Measurements from ENCODE around the gene INPP5D. TPM values are rescaled to one million over a fixed set of nuclear protein-coding genes. Genes with fewer than 3 reads are reported as not detected.

Gene INPP5D
- polyA plus RNA-seq, 1 donor (not counting 4 experiments of a cell fraction or from before 2014, with no cell fraction given): 7.5 TPM

- dilution Hi-C loops (cut with MboI; ENCODE audit: extremely low pct_ligation_motif_present, low sequenced_read_pairs): no loop called here
- Histone ChIP-seq H3K27ac (ENCODE audit: control insufficient read depth, insufficient read depth, low read length) (no peak overlapping the region), H3K9ac (ENCODE audit: control insufficient read depth, extremely low read depth, insufficient read depth, low read length) (no peak overlapping the region), H3K27me3 (ENCODE audit: control insufficient read depth, extremely low read depth, insufficient read depth, low read length) (no peaks in the 10 kb centered on the region), H3K4me3 (ENCODE audit: control insufficient read depth in 2 of 3, extremely low read depth in 1 of 3, insufficient read depth in 2 of 3, low read depth in 1 of 3, low read length in 3 of 3) (no peak overlapping the region), H3K4me2 (ENCODE audit: control insufficient read depth, extremely low read depth, insufficient read depth, low read depth, low read length) (no peak overlapping the region), H2AFZ (ENCODE audit: control insufficient read depth, low read length) (no peak overlapping the region), H3K4me1 (ENCODE audit: control insufficient read depth, extremely low read depth, insufficient read depth, low read length) (no peaks in the 10 kb centered on the region), H3K9me3 (ENCODE audit: control insufficient read depth, low read depth, low read length) (no peaks in the 10 kb centered on the region), H4K20me1 (ENCODE audit: control insufficient read depth, extremely low read depth, insufficient read depth, low read length) (no peaks in the 10 kb centered on the region), H3K36me3 (ENCODE audit: control insufficient read depth in 2 of 2, extremely low read depth in 1 of 2, insufficient read depth in 2 of 2, low read length in 2 of 2) (peaks cover 3 to 27% of the 10 kb centered on the region in 2 experiments), H3K79me2 (ENCODE audit: control insufficient read depth, insufficient read depth, low read length) (no peaks in the 10 kb centered on the region), H3K9me1 (ENCODE audit: control insufficient read depth, extremely low read depth, insufficient read depth, low read length) (no peaks in the 10 kb centered on the region)
- FAIRE-seq: no peak
- TF ChIP-seq CTCF (optimal IDR thresholded peaks at IDR 0.05 in 1 of 3, IDR thresholded peaks at IDR 0.05 in 1 of 3, conservative IDR thresholded peaks at IDR 0.05 in 1 of 3; ENCODE audit: extremely low read depth in 1 of 3, insufficient read depth in 2 of 3, low read length in 3 of 3) (no peak), EZH2 (IDR thresholded peaks at IDR 0.05; ENCODE audit: low read length) (no peak)
- DNase-seq (ENCODE audit: low read depth, low spot score): no peak
Measured at GRCh38 chr2:233174137-233174536, 114.0 kb downstream of the INPP5D start.

- Histone ChIP-seq H3K4me1 (ENCODE audit: control insufficient read depth, extremely low read depth, insufficient read depth, low read length) (no peaks in the 10 kb centered on the region), H2AFZ (ENCODE audit: control insufficient read depth, low read length) (no peak overlapping the region), H3K4me2 (ENCODE audit: control insufficient read depth, extremely low read depth, insufficient read depth, low read depth, low read length) (no peak overlapping the region), H3K9me1 (ENCODE audit: control insufficient read depth, extremely low read depth, insufficient read depth, low read length) (no peaks in the 10 kb centered on the region), H3K27me3 (ENCODE audit: control insufficient read depth, extremely low read depth, insufficient read depth, low read length) (no peaks in the 10 kb centered on the region), H4K20me1 (ENCODE audit: control insufficient read depth, extremely low read depth, insufficient read depth, low read length) (no peaks in the 10 kb centered on the region), H3K36me3 (ENCODE audit: control insufficient read depth in 2 of 2, extremely low read depth in 1 of 2, insufficient read depth in 2 of 2, low read length in 2 of 2) (peaks cover 7 to 26% of the 10 kb centered on the region in 2 experiments), H3K9me3 (ENCODE audit: control insufficient read depth, low read depth, low read length) (no peaks in the 10 kb centered on the region), H3K4me3 (ENCODE audit: control insufficient read depth in 2 of 3, extremely low read depth in 1 of 3, insufficient read depth in 2 of 3, low read depth in 1 of 3, low read length in 3 of 3) (no peak overlapping the region), H3K9ac (ENCODE audit: control insufficient read depth, extremely low read depth, insufficient read depth, low read length) (no peak overlapping the region), H3K79me2 (ENCODE audit: control insufficient read depth, insufficient read depth, low read length) (no peaks in the 10 kb centered on the region), H3K27ac (ENCODE audit: control insufficient read depth, insufficient read depth, low read length) (no peak overlapping the region)
- DNase-seq (ENCODE audit: low read depth, low spot score): no peak
- FAIRE-seq: no peak
- dilution Hi-C loops (cut with MboI; ENCODE audit: extremely low pct_ligation_motif_present, low sequenced_read_pairs): no loop called here
- TF ChIP-seq CTCF (optimal IDR thresholded peaks at IDR 0.05 in 1 of 3, IDR thresholded peaks at IDR 0.05 in 1 of 3, conservative IDR thresholded peaks at IDR 0.05 in 1 of 3; ENCODE audit: extremely low read depth in 1 of 3, insufficient read depth in 2 of 3, low read length in 3 of 3) (no peak), EZH2 (IDR thresholded peaks at IDR 0.05; ENCODE audit: low read length) (no peak)
Measured at GRCh38 chr2:233178994-233179847, 119.1 kb downstream of the INPP5D start.
